Measurements from ENCODE around the gene KRT71. TPM values are rescaled to one million over a fixed set of nuclear protein-coding genes. Genes with fewer than 3 reads are reported as not detected.

KRT71 gene
- total RNA-seq, 1 donor from 2014 or later: not detected

GRCh38 chr12:52575256-52575655 is 22.3 kb upstream of the KRT71 start:
- H3K36me3 ChIP-seq (ENCODE audit: control insufficient read depth, insufficient read depth, low read length): no peaks in the 10 kb centered on the region
- FAIRE-seq (no peak), DNase-seq (ENCODE audit: low read depth) (no peak)
- no peaks in the 10 kb centered on the region for H3K27me3 ChIP-seq (ENCODE audit: control insufficient read depth, insufficient read depth, low read length)
- no peak overlapping the region for H3K4me3 ChIP-seq (ENCODE audit: low read depth, low read length)
- TF ChIP-seq CTCF (IDR thresholded peaks at IDR 0.05; ENCODE audit: insufficient read depth, low read length, severe bottlenecking): no peak

GRCh38 chr12:52573743-52574142 is 20.8 kb upstream of the KRT71 start, which contains the start of gene KRT74:
TSS of gene KRT74 (minus strand) at chr12:52573843. CDS start at chr12:52573777, 66 bp downstream.
- DNase-seq (ENCODE audit: low read depth) (no peak), FAIRE-seq (peak; percentile 18)
- no peaks in the 10 kb centered on the region for H3K27me3 ChIP-seq (ENCODE audit: control insufficient read depth, insufficient read depth, low read length)

GRCh38 chr12:52573306-52573705 is 20.4 kb upstream of the KRT71 start:
- FAIRE-seq: no peak

More at GRCh38 chr12:52573743-52574142, 20.8 kb upstream of the KRT71 start, which contains the start of gene KRT74:
- TF ChIP-seq CTCF (IDR thresholded peaks at IDR 0.05; ENCODE audit: insufficient read depth, low read length, severe bottlenecking): no peak
- Histone ChIP-seq H3K4me3 (ENCODE audit: low read depth, low read length) (no peak within 1 kb of the TSS), H3K36me3 (ENCODE audit: control insufficient read depth, insufficient read depth, low read length) (no peaks in the 10 kb centered on the region)

GRCh38 chr12:52570511-52570910 is 17.6 kb upstream of the KRT71 start:
- peak; percentile 91 for FAIRE-seq
- no peak for DNase-seq (ENCODE audit: low read depth)
- no peak for TF ChIP-seq CTCF (IDR thresholded peaks at IDR 0.05; ENCODE audit: insufficient read depth, low read length, severe bottlenecking)
- no peak overlapping the region for H3K4me3 ChIP-seq (ENCODE audit: low read depth, low read length)
- no peaks in the 10 kb centered on the region for H3K27me3 ChIP-seq (ENCODE audit: control insufficient read depth, insufficient read depth, low read length)
- no peaks in the 10 kb centered on the region for H3K36me3 ChIP-seq (ENCODE audit: control insufficient read depth, insufficient read depth, low read length)

More at GRCh38 chr12:52573306-52573705, 20.4 kb upstream of the KRT71 start:
- Histone ChIP-seq H3K36me3 (ENCODE audit: control insufficient read depth, insufficient read depth, low read length) (no peaks in the 10 kb centered on the region), H3K4me3 (ENCODE audit: low read depth, low read length) (no peak overlapping the region), H3K27me3 (ENCODE audit: control insufficient read depth, insufficient read depth, low read length) (no peaks in the 10 kb centered on the region)
- TF ChIP-seq CTCF (IDR thresholded peaks at IDR 0.05; ENCODE audit: insufficient read depth, low read length, severe bottlenecking): no peak
- no peak for DNase-seq (ENCODE audit: low read depth)

- no peak for TF ChIP-seq CTCF (IDR thresholded peaks at IDR 0.05; ENCODE audit: insufficient read depth, low read length, severe bottlenecking)
- DNase-seq (ENCODE audit: low read depth): no peak
- H3K27me3 ChIP-seq (ENCODE audit: control insufficient read depth, insufficient read depth, low read length): peaks cover 3% of the 10 kb centered on the region
- H3K4me3 ChIP-seq (ENCODE audit: low read depth, low read length): no peak overlapping the region
- no peaks in the 10 kb centered on the region for H3K36me3 ChIP-seq (ENCODE audit: control insufficient read depth, insufficient read depth, low read length)
- FAIRE-seq: no peak
These were observed 15.2 kb upstream of the KRT71 start for GRCh38 chr12:52568111-52568510.

- peak; percentile 83 for FAIRE-seq
- Histone ChIP-seq H3K4me3 (ENCODE audit: low read depth, low read length) (no peak overlapping the region), H3K27me3 (ENCODE audit: control insufficient read depth, insufficient read depth, low read length) (peaks cover 3% of the 10 kb centered on the region), H3K36me3 (ENCODE audit: control insufficient read depth, insufficient read depth, low read length) (no peaks in the 10 kb centered on the region)
- no peak for TF ChIP-seq CTCF (IDR thresholded peaks at IDR 0.05; ENCODE audit: insufficient read depth, low read length, severe bottlenecking)
- DNase-seq (ENCODE audit: low read depth): no peak
These were observed 13.9 kb upstream of the KRT71 start for GRCh38 chr12:52566847-52567291.

All from bronchial epithelial cell (primary cell).